ENCODE results near the gene MBNL1. TPM values are rescaled to one million over a fixed set of nuclear protein-coding genes. Genes with fewer than 3 reads are reported as not detected.

MBNL1 gene
- total and polyA plus RNA-seq, 8 donors, result 15.2 to 73.2 (median 40.2) TPM

GRCh38 chr3:152313430-152313829 is 44.7 kb downstream of the MBNL1 start:
- Histone ChIP-seq H3K27ac (no peak overlapping the region), H3K9me3 (no peaks in the 10 kb centered on the region), H3K4me1 (peaks cover 0 to 36% (median 31%) of the 10 kb centered on the region in 3 donors), H3K4me3 (no peak overlapping the region), H3K36me3 (no peaks in the 10 kb centered on the region), H3K27me3 (no peaks in the 10 kb centered on the region)
- peak; percentile 5 for FAIRE-seq
- ATAC-seq, result no peak
- intact Hi-C loops (cut with DNase I), result no loop called here
- no peak for TF ChIP-seq CTCF (IDR thresholded peaks at IDR 0.05)
- WGBS, 2 donors, result 40 to 51% methylated on average over 2 of the region's 2 CpGs
- DNase-seq, result no peak

DNA sequence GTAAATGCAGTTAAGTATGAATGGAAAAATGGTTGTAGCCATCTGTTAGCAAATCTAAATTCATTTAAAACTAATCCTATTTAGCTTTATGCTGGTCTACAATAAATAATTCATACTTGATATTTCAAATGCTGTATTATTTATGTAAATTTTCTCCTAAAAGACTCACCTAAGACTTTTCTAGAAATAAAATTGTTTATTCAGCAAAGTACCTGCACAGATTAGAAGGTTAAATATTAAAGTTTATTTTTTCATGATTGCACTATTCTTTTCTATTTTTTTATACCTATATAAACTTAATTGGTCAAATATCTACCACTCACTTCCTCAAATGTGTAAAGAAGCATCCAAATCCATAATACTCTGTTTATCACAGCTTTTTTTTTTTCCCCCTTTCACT is 45.2 kb downstream of the MBNL1 start:
- peaks cover 0 to 35% (median 29%) of the 10 kb centered on the region in 3 donors for H3K4me1 ChIP-seq
- H3K27ac ChIP-seq, result no peak overlapping the region
- intact Hi-C loops (cut with DNase I), result no loop called here

DNA sequence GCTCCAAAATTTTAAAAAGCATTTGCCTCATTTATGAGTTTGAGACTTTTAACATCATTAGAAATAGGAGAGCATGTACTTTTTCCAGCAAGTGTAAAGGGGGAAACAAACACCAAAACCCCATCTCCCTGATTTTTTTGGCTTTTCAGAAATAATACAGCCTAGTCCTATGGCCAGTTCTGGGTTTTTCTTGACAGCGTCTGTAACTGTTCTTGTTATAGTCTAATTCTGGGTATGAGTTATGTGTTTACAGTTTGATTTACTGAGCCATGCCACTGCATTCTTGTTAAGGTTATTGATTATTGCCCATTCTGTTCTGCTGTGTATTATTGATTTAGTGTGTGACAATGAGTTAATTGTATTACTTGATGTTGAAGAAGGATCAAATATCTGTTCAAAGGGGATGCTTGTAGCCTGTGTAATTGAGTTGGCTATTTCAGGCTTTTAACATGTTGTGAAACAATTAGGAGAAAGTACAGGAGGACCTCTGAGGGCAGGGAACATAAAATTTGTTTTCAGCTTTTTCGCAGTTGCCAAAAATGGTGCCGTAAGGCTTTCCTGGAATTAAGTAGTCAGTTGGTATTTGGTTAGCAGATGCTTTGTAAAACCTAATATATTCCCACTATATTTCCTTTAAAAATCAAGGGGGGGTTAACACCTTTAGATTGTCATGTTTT is 46.1 kb downstream of the MBNL1 start:
- FAIRE-seq, result no peak
- WGBS, 2 donors, result 86 to 88% methylated on average over 3 of the region's 3 CpGs
- H3K4me1 ChIP-seq, result peaks cover 0 to 35% (median 30%) of the 10 kb centered on the region in 3 donors
- no peaks in the 10 kb centered on the region for H3K27me3 ChIP-seq
- no peaks in the 10 kb centered on the region for H3K9me3 ChIP-seq
- H3K4me3 ChIP-seq, result no peak overlapping the region
- peak overlapping the region in 2 of 4 donors; percentile 17 to 48 for H3K27ac ChIP-seq
- peak in 2 of 4 donors; percentile 27 to 39 for ATAC-seq
- no peaks in the 10 kb centered on the region for H3K36me3 ChIP-seq
- TF ChIP-seq CTCF (IDR thresholded peaks at IDR 0.05), result no peak
- no peak for DNase-seq
- intact Hi-C loops (cut with DNase I), result no loop called here

More for the DNA sequence above, 45.2 kb downstream of the MBNL1 start:
- no peak for ATAC-seq
- Histone ChIP-seq H3K4me3 (no peak overlapping the region), H3K27me3 (no peaks in the 10 kb centered on the region), H3K36me3 (no peaks in the 10 kb centered on the region), H3K9me3 (no peaks in the 10 kb centered on the region)
- no peak for FAIRE-seq
- DNase-seq, result no peak
- no peak for TF ChIP-seq CTCF (IDR thresholded peaks at IDR 0.05)

DNA sequence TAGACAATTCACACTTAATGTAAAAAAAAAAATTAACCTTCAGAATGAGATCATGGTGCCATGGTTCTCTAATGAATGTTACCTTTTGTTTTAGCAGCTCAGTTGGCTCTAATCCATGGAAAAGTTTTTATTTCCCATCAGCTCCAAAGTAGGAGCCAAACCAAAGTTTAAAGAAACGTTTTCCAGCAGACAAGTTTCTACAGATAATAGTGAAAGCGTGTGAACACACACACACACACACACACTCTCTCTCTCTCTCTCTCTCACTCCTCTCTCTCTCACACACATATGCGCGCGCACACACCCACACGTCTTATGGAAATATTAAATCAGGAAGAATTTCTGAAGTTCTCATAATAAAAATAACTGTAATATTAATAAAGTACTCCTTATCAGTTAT is 46.9 kb downstream of the MBNL1 start:
- WGBS, 2 donors, result 62 to 71% methylated on average over 6 of the region's 6 CpGs
- no peak for TF ChIP-seq CTCF (IDR thresholded peaks at IDR 0.05)
- H3K4me3 ChIP-seq, result no peak overlapping the region
- no peak for FAIRE-seq
- H3K36me3 ChIP-seq, result no peaks in the 10 kb centered on the region
- no peaks in the 10 kb centered on the region for H3K27me3 ChIP-seq
- peak overlapping the region in 2 of 4 donors; percentile 17 to 48 for H3K27ac ChIP-seq
- H3K4me1 ChIP-seq, result peaks cover 3 to 42% (median 38%) of the 10 kb centered on the region in 3 donors
- ATAC-seq, result peak in 3 of 4 donors; percentile 41 to 56 (median 54)
- intact Hi-C loops (cut with DNase I), result no loop called here
- no peak for DNase-seq
- H3K9me3 ChIP-seq, result no peaks in the 10 kb centered on the region

DNA sequence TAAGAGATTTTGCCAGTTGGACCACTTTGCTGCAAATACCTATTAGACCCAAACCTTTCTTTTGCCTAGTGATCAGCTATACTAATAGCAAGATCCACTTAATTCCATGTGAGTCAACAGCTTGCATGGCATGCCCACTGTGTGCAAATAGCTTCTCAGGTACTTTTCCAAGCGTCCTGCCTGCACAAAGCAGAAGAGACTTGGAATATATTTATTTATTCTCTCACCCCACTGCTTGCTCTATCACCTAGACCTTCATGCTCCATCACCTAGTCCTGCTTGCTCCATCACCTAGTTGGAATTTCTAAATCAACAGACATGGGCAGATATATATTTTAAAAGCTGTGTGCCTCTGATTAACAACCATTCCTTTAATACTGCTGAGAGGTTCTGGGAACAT is 47.6 kb downstream of the MBNL1 start:
- DNase-seq (no peak), ATAC-seq (no peak), FAIRE-seq (no peak)
- intact Hi-C loops (cut with DNase I), result no loop called here
- Histone ChIP-seq H3K4me3 (no peak overlapping the region), H3K27me3 (no peaks in the 10 kb centered on the region), H3K36me3 (no peaks in the 10 kb centered on the region), H3K4me1 (peaks cover 10 to 48% (median 45%) of the 10 kb centered on the region in 3 donors), H3K27ac (no peak overlapping the region), H3K9me3 (no peaks in the 10 kb centered on the region)
- WGBS, 2 donors, result 94% methylated on average over 1 of the region's 1 CpG
- TF ChIP-seq CTCF (IDR thresholded peaks at IDR 0.05), result no peak
